Measurements from ENCODE around the gene MMRN2. TPM values are rescaled to one million over a fixed set of nuclear protein-coding genes. Genes with fewer than 3 reads are reported as not detected.
A peak's percentile ranks its signal among the peaks of the same experiment; 100 is the strongest.

The MMRN2 gene
- total RNA-seq, 1 donor from 2014 or later = 53.1 TPM

DNA sequence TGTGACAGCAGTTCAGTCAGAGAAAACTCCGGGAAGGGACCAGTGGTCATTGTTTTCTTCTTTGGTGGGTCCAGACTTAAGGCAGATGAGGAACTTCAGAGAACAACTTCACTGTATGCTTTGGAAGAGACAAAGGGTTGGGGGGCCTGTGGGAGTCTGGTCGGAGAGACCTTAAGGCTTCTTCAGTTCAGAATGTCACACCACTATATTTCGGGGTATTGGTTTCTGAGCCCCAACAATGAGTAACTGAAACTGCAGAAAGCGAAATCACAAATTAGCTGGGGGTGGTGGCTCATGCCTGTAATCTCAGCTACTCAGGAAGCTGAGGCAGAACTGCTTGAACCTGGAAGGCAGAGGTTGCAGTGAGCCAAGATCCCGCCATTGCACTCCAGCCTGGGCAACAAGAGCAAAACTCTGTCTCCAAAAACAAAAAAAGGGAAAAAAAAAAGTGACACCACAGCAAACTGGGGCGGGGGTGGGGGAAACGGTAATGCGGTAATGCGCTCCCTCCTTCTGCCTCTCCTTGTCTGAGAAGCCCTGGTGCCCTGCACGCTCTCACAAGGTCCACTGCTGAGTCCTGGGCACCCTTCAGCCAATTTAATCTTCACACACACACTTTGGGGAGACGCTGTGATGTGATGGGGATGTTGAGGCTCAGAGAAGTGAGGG, 8.7 kb upstream of the MMRN2 start:
- intact Hi-C loops (cut with DNase I) = no loop called here
- no peaks in the 10 kb centered on the region for H3K9me3 ChIP-seq
- peak overlapping the region; percentile 58 for H3K27ac ChIP-seq
- ATAC-seq = no peak
- no peaks in the 10 kb centered on the region for H3K36me3 ChIP-seq
- no peaks in the 10 kb centered on the region for H3K27me3 ChIP-seq (ENCODE audit: low read depth)
- TF ChIP-seq, protein P1, sequence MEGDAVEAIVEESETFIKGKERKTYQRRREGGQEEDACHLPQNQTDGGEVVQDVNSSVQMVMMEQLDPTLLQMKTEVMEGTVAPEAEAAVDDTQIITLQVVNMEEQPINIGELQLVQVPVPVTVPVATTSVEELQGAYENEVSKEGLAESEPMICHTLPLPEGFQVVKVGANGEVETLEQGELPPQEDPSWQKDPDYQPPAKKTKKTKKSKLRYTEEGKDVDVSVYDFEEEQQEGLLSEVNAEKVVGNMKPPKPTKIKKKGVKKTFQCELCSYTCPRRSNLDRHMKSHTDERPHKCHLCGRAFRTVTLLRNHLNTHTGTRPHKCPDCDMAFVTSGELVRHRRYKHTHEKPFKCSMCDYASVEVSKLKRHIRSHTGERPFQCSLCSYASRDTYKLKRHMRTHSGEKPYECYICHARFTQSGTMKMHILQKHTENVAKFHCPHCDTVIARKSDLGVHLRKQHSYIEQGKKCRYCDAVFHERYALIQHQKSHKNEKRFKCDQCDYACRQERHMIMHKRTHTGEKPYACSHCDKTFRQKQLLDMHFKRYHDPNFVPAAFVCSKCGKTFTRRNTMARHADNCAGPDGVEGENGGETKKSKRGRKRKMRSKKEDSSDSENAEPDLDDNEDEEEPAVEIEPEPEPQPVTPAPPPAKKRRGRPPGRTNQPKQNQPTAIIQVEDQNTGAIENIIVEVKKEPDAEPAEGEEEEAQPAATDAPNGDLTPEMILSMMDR (IDR thresholded peaks at IDR 0.05) = no peak
- peaks cover 53% of the 10 kb centered on the region for H3K4me1 ChIP-seq
- H3K4me3 ChIP-seq = no peak overlapping the region
- no peak for DNase-seq

- Histone ChIP-seq H3K4me1 (peaks cover 53% of the 10 kb centered on the region), H3K9me3 (no peaks in the 10 kb centered on the region), H3K36me3 (no peaks in the 10 kb centered on the region), H3K4me3 (no peak overlapping the region), H3K27me3 (ENCODE audit: low read depth) (no peaks in the 10 kb centered on the region), H3K27ac (no peak overlapping the region)
- intact Hi-C loops (cut with DNase I) = no loop called here
- ATAC-seq = no peak
- TF ChIP-seq, protein P1 (IDR thresholded peaks at IDR 0.05) = no peak
- DNase-seq = no peak
These were observed 7.4 kb upstream of the MMRN2 start for GRCh38 chr10:86964847-86965190.

DNA sequence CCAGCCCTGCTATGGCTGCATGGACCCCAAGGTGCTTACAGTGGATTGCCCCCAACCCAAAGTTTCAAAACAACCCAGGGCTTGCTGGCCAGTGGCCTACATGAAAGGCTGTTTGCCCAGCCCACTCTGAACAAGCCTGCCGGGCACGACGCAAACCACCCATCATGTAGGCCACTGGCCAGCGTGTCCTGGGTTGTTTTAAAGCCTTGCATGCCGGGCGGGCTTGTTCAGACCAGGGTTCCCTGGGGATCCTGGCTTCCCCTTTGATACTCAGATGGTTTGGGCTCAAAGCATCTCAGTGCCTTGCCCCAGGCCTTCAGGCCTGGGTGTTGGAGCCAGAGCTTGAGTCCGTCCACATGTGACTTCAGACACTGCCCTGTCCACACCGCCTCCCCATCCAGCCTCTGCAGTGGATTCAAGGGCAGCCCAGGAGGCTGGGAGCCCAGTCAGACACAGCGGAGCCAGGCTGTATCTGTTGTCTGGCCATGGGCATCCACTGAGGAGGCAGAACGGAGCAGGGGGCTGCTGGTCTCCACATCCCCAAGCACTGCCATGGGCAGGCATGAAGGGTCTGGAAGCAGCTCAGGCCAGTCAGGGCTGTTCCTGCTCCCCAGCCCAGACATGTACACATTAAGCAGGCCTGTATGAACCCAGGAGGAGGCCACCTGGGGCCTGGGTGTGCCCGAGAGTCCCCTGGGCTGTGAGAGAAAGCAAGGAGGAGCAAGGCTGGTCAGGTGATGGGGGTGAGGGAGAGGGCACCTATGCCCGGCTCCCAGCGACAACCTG, 6.8 kb upstream of the MMRN2 start:
- Histone ChIP-seq H3K27me3 (ENCODE audit: low read depth) (no peaks in the 10 kb centered on the region), H3K36me3 (no peaks in the 10 kb centered on the region), H3K27ac (no peak overlapping the region), H3K4me3 (no peak overlapping the region), H3K9me3 (no peaks in the 10 kb centered on the region), H3K4me1 (peaks cover 53% of the 10 kb centered on the region)
- TF ChIP-seq, protein P1 (IDR thresholded peaks at IDR 0.05) = no peak
- no peak for DNase-seq
- intact Hi-C loops (cut with DNase I) = no loop called here
- ATAC-seq = no peak

DNA sequence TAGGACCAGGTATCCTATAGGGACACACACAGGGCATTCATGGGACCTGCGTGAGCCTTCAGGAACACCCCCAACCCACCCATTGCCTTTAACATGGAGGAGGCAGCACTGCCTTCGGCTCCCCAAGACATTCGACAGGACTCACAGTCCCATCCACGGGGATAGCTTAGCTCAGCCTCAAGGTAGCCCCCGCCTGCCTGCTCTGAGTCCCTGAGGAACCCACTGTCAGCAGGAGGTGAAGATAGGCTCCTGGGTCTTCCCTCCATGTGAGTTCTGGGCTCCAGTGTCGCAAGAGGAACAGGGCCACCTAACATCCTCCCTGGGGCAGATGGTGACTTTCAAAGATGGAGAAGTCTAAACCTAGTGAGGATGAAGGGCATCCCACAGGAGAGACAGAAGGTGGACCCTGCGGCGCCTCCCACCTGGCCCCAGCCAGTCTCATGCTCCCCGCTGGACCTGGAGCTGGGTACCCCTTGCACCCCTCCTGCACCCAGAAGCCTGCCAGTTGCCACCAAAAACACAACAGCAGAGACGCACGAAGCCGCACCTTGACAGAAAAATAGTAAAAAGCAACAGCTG, 6.0 kb upstream of the MMRN2 start:
- Histone ChIP-seq H3K36me3 (no peaks in the 10 kb centered on the region), H3K4me1 (peaks cover 53% of the 10 kb centered on the region), H3K27me3 (ENCODE audit: low read depth) (no peaks in the 10 kb centered on the region), H3K4me3 (no peak overlapping the region), H3K27ac (no peak overlapping the region), H3K9me3 (no peaks in the 10 kb centered on the region)
- DNase-seq = no peak
- TF ChIP-seq, protein P1 (IDR thresholded peaks at IDR 0.05) = no peak
- no peak for ATAC-seq
- intact Hi-C loops (cut with DNase I) = no loop called here

DNA sequence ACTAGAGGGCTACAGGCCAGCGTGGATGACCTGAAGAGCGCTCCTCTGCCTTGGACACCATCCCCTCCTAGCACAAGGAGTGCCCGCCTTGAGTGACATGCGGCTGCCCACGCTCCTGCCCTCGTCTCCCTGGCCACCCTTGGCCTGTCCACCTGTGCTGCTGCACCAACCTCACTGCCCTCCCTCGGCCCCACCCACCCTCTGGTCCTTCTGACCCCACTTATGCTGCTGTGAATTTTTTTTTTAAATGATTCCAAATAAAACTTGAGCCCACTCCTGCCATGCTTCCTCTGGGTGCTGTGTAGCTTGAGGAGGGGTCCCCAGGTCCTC, 5.5 kb upstream of the MMRN2 start:
- Histone ChIP-seq H3K9me3 (no peaks in the 10 kb centered on the region), H3K4me1 (peaks cover 53% of the 10 kb centered on the region), H3K27ac (no peak overlapping the region), H3K27me3 (ENCODE audit: low read depth) (no peaks in the 10 kb centered on the region), H3K4me3 (no peak overlapping the region), H3K36me3 (no peaks in the 10 kb centered on the region)
- DNase-seq = no peak
- TF ChIP-seq, protein P1 (IDR thresholded peaks at IDR 0.05) = no peak
- ATAC-seq = no peak
- intact Hi-C loops (cut with DNase I) = no loop called here
